Loucy (cell line): ENCODE measurements around the gene CHRNA9.

Source experiments
- H2AFZ ChIP-seq: fragments of 200-600 bp; sonication (generic); 2 replicates; pipeline ENCODE4 v1.6.0; 2016; ENCODE audit warnings: antibody characterized with exemption, mild to moderate bottlenecking, low read length, moderate library complexity
- H3F3A ChIP-seq: fragments of 200-600 bp; 2 replicates; pipeline ENCODE4 v1.6.0; 2016; ENCODE audit warnings: antibody characterized with exemption, low read depth, mild to moderate bottlenecking
- H3K27me3 ChIP-seq: fragments of 200-600 bp; sonication (generic); 2 replicates; pipeline ENCODE4 v1.6.1; 2014; ENCODE audit warnings: low read length, mild to moderate bottlenecking; ENCODE audit not compliant: insufficient read depth, poor library complexity, severe bottlenecking
- H3K36me3 ChIP-seq: fragments of 200-600 bp; sonication (generic); 2 replicates; pipeline ENCODE4 v1.6.1; 2016; ENCODE audit warnings: low read length; ENCODE audit not compliant: insufficient read depth
- H3K4me1 ChIP-seq: fragments of 200-600 bp; sonication (generic); 2 replicates; pipeline ENCODE4 v1.5.1; 2014; ENCODE audit warnings: low read length, mild to moderate bottlenecking; ENCODE audit not compliant: insufficient read depth, poor library complexity, severe bottlenecking
- H3K4me2 ChIP-seq: fragments of 200-600 bp; sonication (generic); 2 replicates; pipeline ENCODE4 v1.6.0; 2014; ENCODE audit warnings: antibody characterized with exemption, low read length, low read depth, mild to moderate bottlenecking; ENCODE audit not compliant: poor library complexity, severe bottlenecking
- H3K4me3 ChIP-seq: fragments of 200-600 bp; sonication (generic); 2 replicates; pipeline ENCODE4 v1.5.1; 2014; ENCODE audit warnings: low read length, mild to moderate bottlenecking, mixed read lengths; ENCODE audit not compliant: poor library complexity, severe bottlenecking
- H3K79me2 ChIP-seq: fragments of 200-600 bp; sonication (generic); 2 replicates; pipeline ENCODE4 v1.6.1; 2014; ENCODE audit warnings: low read length; ENCODE audit not compliant: insufficient read depth
- H3K9ac ChIP-seq: fragments of 200-600 bp; sonication (generic); 2 replicates; pipeline ENCODE4 v1.6.0; 2014; ENCODE audit warnings: mild to moderate bottlenecking, low read depth, low read length, moderate library complexity; ENCODE audit not compliant: poor library complexity, severe bottlenecking
- H3K9me2 ChIP-seq: fragments of 200-600 bp; sonication (generic); replicated peaks from 2 replicates; pipeline ENCODE4 v1.6.1; 2016; ENCODE audit warnings: low read depth, low read length, mixed read lengths
- H3K9me3 ChIP-seq: fragments of 200-600 bp; sonication (generic); 2 replicates; pipeline ENCODE4 v1.6.1; 2014; ENCODE audit warnings: mild to moderate bottlenecking, antibody characterized with exemption, low read length, low read depth; ENCODE audit not compliant: insufficient read depth
- H4K20me1 ChIP-seq: fragments of 200-600 bp; sonication (generic); 2 replicates; pipeline ENCODE4 v1.6.0; 2014; ENCODE audit warnings: antibody characterized with exemption, low read length, mild to moderate bottlenecking; ENCODE audit not compliant: insufficient read depth, poor library complexity, severe bottlenecking
- EZH2phosphoT487 ChIP-seq: fragments of 200-600 bp; IDR thresholded peaks from 2 replicates; pipeline ENCODE4 v1.6.1; 2018; ENCODE audit warnings: antibody characterized with exemption, mild to moderate bottlenecking, moderate library complexity, borderline replicate concordance
- TF ChIP-seq, protein P1 (sequence below): fragments of 200-600 bp; sonication (generic); conservative IDR thresholded peaks from 2 replicates; pipeline ENCODE4 v1.5.1; 2014; ENCODE audit warnings: mild to moderate bottlenecking, antibody characterized with exemption, low read length

Gene CHRNA9, protein sequence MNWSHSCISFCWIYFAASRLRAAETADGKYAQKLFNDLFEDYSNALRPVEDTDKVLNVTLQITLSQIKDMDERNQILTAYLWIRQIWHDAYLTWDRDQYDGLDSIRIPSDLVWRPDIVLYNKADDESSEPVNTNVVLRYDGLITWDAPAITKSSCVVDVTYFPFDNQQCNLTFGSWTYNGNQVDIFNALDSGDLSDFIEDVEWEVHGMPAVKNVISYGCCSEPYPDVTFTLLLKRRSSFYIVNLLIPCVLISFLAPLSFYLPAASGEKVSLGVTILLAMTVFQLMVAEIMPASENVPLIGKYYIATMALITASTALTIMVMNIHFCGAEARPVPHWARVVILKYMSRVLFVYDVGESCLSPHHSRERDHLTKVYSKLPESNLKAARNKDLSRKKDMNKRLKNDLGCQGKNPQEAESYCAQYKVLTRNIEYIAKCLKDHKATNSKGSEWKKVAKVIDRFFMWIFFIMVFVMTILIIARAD

DNA sequence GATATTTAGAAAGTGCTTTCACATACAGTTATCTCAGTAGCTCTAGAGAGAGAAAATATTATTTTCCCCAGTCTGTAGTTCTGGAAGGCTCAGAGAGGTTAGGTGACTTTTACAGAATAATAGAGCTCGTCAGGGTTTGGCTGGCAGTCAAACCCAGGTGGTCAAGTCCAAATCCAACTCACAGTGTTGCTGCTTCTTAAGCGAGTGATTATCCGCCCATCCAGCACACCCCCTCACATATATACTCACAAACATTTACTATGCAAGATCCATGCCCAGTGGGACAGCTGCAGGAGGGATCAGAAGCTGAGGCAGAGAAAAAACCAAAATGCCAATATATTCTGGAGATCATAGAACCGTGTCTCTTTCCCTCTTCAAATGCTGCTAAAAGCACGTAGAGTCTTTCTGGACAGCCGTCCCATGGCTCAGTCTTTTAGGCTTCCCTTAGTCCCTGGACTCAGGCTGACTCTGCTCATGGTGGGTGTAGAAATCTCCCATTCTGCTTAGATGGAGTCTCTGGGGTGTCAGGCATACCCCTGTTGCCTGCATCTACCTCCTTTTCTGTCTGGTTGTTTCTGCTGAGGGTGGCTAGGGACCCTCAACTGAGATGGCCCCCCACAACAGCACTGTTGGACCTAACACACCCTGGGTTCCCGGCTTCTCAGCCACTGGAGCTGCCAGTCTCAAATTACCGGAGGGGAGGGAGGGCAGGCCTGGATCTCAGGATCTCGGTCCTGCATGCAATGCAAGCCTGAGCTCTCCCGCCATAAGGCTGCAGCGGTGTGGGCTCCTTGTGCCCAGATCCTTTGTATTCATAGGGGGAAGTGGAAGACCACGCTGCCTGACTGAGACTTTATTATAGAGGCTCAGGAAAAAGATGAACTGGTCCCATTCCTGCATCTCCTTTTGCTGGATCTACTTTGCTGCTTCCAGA lies at the start of gene CHRNA9:
Gene CHRNA9 (plus strand): TSS at position 743 of the 934 bp plus-strand sequence. CDS start 135 bp downstream, at position 878.
- H3F3A ChIP-seq: no peaks in the 10 kb centered on the region
- no peaks in the 10 kb centered on the region for H4K20me1 ChIP-seq
- no peaks in the 10 kb centered on the region for H3K9me3 ChIP-seq
- no peak within 1 kb of the TSS for H3K9ac ChIP-seq
- no peaks in the 10 kb centered on the region for H3K27me3 ChIP-seq
- H3K79me2 ChIP-seq: no peaks in the 10 kb centered on the region
- no peak within 1 kb of the TSS for H2AFZ ChIP-seq
- H3K4me3 ChIP-seq: no peak within 1 kb of the TSS
- H3K9me2 ChIP-seq: no peaks in the 10 kb centered on the region
- no peak for TF ChIP-seq EZH2phosphoT487
- TF ChIP-seq, protein P1, sequence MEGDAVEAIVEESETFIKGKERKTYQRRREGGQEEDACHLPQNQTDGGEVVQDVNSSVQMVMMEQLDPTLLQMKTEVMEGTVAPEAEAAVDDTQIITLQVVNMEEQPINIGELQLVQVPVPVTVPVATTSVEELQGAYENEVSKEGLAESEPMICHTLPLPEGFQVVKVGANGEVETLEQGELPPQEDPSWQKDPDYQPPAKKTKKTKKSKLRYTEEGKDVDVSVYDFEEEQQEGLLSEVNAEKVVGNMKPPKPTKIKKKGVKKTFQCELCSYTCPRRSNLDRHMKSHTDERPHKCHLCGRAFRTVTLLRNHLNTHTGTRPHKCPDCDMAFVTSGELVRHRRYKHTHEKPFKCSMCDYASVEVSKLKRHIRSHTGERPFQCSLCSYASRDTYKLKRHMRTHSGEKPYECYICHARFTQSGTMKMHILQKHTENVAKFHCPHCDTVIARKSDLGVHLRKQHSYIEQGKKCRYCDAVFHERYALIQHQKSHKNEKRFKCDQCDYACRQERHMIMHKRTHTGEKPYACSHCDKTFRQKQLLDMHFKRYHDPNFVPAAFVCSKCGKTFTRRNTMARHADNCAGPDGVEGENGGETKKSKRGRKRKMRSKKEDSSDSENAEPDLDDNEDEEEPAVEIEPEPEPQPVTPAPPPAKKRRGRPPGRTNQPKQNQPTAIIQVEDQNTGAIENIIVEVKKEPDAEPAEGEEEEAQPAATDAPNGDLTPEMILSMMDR: no peak
- peaks cover 10% of the 10 kb centered on the region for H3K4me1 ChIP-seq
- no peaks in the 10 kb centered on the region for H3K36me3 ChIP-seq
- H3K4me2 ChIP-seq: no peak within 1 kb of the TSS

DNA sequence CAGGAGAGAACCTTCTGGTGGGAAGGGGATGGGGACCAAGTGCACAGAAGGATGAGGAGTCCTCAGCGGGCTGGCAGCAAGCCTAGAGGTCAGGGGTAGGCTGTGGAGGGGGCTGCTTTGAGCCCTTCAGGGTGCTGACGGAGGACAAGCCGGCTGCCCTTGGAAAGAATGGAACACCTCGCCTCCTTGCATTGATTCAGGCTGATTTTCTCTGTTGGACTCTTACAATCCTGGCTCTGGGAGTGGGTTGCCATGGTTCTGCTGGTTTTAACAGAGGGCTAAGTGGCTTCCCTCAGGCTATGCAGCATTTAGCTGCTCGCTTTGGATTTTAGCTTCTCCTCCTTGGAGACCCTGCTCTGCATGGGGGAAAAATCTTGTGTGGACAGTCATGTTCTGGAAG lies 49.4 kb upstream of the CHRNA9 start:
- no peak overlapping the region for H3K4me3 ChIP-seq
- no peaks in the 10 kb centered on the region for H3F3A ChIP-seq
- H3K9ac ChIP-seq: no peak overlapping the region
- H4K20me1 ChIP-seq: no peaks in the 10 kb centered on the region
- no peaks in the 10 kb centered on the region for H3K36me3 ChIP-seq
- no peak overlapping the region for H3K4me2 ChIP-seq
- H3K27me3 ChIP-seq: no peaks in the 10 kb centered on the region
- no peak overlapping the region for H2AFZ ChIP-seq
- peaks cover 35% of the 10 kb centered on the region for H3K4me1 ChIP-seq
- H3K79me2 ChIP-seq: no peaks in the 10 kb centered on the region
- no peaks in the 10 kb centered on the region for H3K9me2 ChIP-seq
- H3K9me3 ChIP-seq: no peaks in the 10 kb centered on the region
- no peak for TF ChIP-seq EZH2phosphoT487
- TF ChIP-seq, protein P1: no peak

DNA sequence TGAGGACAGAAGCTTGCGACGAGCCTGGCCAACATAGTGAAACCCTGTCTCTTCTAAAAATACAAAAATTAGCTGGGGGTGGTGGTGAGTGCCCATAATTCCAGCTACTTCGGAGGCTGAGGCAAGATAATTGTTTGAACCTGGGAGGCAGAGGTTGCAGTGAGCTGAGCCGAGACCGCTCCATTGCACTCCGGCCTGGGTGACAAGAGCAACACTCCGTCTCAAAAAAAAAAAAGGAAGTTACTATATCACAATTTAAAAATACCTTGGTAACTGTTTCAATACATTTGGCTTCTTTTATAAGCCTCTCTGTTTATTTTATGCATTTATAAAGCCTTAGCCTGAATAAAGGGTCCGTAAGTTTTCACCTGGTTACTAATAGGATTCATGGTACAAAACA lies 46.6 kb upstream of the CHRNA9 start:
- Histone ChIP-seq H4K20me1 (no peaks in the 10 kb centered on the region), H3K9me3 (no peaks in the 10 kb centered on the region), H3K4me2 (no peak overlapping the region), H3K9ac (no peak overlapping the region), H3K4me3 (no peak overlapping the region), H3K9me2 (no peaks in the 10 kb centered on the region), H3K79me2 (no peaks in the 10 kb centered on the region), H3K4me1 (peaks cover 37% of the 10 kb centered on the region), H2AFZ (no peak overlapping the region), H3K36me3 (no peaks in the 10 kb centered on the region), H3K27me3 (no peaks in the 10 kb centered on the region), H3F3A (no peaks in the 10 kb centered on the region)
- TF ChIP-seq, protein P1: no peak
- no peak for TF ChIP-seq EZH2phosphoT487
